Skeletal muscle satellite cell (primary cell): ENCODE measurements around the gene DZIP1.

ENCODE experiments used
- H3K27me3 ChIP-seq: 2 replicates; pipeline ENCODE4 v1.7.0; 2013; ENCODE audit warnings: low read length; ENCODE audit not compliant: control insufficient read depth, insufficient read depth
- H3K36me3 ChIP-seq: 2 replicates; pipeline ENCODE4 v1.7.0; 2013; ENCODE audit warnings: mild to moderate bottlenecking, control low read depth, low read length; ENCODE audit not compliant: insufficient read depth
- H3K4me1 ChIP-seq: 2 replicates; pipeline ENCODE4 v1.7.0; 2013; ENCODE audit warnings: low read length; ENCODE audit not compliant: control insufficient read depth, insufficient read depth
- H3K4me2 ChIP-seq: 2 replicates; pipeline ENCODE4 v1.7.0; 2013; ENCODE audit warnings: mild to moderate bottlenecking, low read length
- H3K4me3 ChIP-seq: 2 replicates; pipeline ENCODE4 v1.7.0; 2013; ENCODE audit warnings: low read length
- H3K9ac ChIP-seq: 2 replicates; pipeline ENCODE4 v1.7.0; 2013; ENCODE audit warnings: mild to moderate bottlenecking, low read depth, low read length, moderate library complexity
- H3K9me3 ChIP-seq: replicated peaks from 2 replicates; pipeline ENCODE4 v1.7.0; 2013; ENCODE audit warnings: mild to moderate bottlenecking, control low read depth, low read length

DZIP1 gene

DNA sequence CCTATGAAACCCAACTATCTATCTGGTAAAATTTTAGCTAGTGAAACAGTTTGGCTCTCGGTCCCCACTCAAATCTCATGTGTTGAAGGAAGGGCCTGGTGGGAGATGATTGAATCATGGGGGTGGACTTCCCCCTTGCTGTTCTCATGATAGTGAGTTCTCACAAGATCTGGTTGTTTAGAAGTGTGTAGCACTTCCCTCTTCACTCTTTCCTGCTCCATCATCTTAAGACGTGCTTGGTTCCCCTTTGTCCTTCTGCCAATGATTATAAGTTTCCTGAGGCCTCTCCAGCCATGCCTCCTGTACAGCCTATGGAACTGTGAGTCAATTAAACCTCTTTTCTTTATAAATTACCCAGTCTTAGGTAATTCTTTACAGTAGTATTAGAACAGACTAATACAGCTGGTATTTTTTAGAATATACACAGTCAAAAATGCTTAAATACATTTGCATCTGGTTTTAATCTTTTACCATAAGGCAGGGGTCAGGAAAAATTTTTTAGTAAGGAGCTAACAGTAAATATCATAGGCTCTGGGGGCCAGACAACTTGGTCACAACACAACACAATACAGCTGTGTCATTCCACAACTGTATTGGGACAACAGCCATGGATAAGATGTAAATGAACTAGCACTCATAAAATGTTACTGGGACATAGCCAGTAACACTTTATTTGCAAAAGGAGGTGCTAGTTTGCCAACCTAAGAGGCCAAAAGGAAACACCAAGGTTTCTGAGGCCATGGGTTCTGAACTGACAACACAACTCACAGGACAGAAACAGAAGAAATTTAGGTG, 24.3 kb downstream of the DZIP1 start:
- no peaks in the 10 kb centered on the region for H3K9me3 ChIP-seq
- no peak overlapping the region for H3K4me2 ChIP-seq
- peaks cover 74% of the 10 kb centered on the region for H3K36me3 ChIP-seq
- no peaks in the 10 kb centered on the region for H3K27me3 ChIP-seq
- no peak overlapping the region for H3K4me3 ChIP-seq
- no peaks in the 10 kb centered on the region for H3K4me1 ChIP-seq
- H3K9ac ChIP-seq, result no peak overlapping the region

DNA sequence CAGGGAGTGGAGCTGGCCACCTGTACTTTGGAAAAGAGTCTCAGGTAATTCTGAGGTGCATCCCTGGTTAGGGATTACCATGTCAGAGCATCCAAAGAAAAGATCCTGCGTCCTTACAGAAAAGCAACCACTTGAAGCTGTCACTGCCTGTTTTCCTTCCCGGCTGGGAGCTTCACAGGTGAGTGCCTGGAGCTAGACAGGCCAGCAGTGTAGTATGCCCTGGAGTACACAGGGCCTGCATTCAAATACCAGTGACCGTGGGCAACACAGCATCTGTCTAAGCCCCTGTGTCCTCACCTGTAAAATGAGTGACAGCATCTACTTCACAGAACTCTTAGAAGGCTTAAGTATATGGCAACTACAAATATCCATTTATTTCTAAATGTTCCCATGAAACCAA, 29.0 kb downstream of the DZIP1 start:
- Histone ChIP-seq H3K4me2 (no peak overlapping the region), H3K9ac (no peak overlapping the region), H3K4me3 (no peak overlapping the region), H3K9me3 (no peaks in the 10 kb centered on the region), H3K4me1 (no peaks in the 10 kb centered on the region), H3K36me3 (peaks cover 63% of the 10 kb centered on the region), H3K27me3 (no peaks in the 10 kb centered on the region)

DNA sequence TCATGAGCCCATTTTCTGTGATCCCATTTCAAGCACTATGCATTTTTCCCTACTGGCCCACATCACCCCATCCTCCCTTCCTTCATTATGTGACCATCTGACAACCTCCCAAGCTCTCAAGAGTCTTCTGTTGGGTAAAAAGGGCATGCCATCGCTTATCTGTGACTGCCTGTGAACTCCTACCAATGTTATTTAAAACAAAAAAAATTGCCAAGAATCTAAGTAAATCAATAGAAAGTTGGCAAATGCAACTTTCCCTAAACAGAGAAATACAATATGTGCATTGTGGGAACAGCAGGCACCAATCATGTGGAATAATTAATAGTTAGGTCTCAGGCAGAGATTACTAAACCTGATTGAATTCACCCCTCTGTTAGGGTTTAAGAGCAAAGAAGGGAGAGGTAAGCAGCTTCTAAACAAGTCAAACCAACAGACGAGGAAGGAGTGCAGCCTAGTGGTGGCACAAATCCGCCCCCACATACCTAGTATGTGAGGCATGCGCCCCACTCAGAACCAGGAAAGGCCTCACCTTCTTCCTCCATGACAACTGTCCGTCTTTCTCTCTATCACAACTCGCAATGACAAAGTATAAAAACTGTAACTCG, 29.8 kb downstream of the DZIP1 start:
- H3K27me3 ChIP-seq, result no peaks in the 10 kb centered on the region
- peaks cover 55% of the 10 kb centered on the region for H3K36me3 ChIP-seq
- H3K4me3 ChIP-seq, result no peak overlapping the region
- H3K9me3 ChIP-seq, result no peaks in the 10 kb centered on the region
- no peak overlapping the region for H3K4me2 ChIP-seq
- no peaks in the 10 kb centered on the region for H3K4me1 ChIP-seq
- H3K9ac ChIP-seq, result no peak overlapping the region

GRCh38 chr13:95608640-95609323, 35.7 kb downstream of the DZIP1 start:
- Histone ChIP-seq H3K36me3 (peaks cover 40% of the 10 kb centered on the region), H3K27me3 (no peaks in the 10 kb centered on the region), H3K9me3 (no peaks in the 10 kb centered on the region), H3K4me1 (peaks cover 33% of the 10 kb centered on the region), H3K4me3 (no peak overlapping the region), H3K4me2 (no peak overlapping the region), H3K9ac (no peak overlapping the region)

DNA sequence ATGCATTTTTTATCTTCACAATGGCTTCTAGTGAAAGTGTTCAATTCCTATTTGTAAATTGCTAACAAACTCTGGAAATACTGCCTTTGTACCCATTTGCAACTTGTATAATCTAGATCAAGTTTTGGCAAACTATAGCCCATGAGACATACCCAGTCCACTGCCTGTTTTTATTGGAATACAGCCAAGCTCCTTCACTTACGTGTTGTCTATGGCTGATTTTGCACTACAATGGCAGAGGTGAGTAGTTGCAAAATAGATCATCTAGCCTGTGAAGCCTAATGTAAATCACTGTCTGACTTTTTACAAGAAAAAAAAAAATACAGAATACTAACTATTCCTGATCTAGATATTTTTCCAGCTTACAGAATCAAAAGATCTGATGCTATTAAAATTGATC, 37.1 kb downstream of the DZIP1 start:
- Histone ChIP-seq H3K36me3 (peaks cover 40% of the 10 kb centered on the region), H3K4me1 (peaks cover 38% of the 10 kb centered on the region), H3K4me2 (no peak overlapping the region), H3K4me3 (no peak overlapping the region), H3K9me3 (no peaks in the 10 kb centered on the region), H3K27me3 (no peaks in the 10 kb centered on the region), H3K9ac (no peak overlapping the region)

DNA sequence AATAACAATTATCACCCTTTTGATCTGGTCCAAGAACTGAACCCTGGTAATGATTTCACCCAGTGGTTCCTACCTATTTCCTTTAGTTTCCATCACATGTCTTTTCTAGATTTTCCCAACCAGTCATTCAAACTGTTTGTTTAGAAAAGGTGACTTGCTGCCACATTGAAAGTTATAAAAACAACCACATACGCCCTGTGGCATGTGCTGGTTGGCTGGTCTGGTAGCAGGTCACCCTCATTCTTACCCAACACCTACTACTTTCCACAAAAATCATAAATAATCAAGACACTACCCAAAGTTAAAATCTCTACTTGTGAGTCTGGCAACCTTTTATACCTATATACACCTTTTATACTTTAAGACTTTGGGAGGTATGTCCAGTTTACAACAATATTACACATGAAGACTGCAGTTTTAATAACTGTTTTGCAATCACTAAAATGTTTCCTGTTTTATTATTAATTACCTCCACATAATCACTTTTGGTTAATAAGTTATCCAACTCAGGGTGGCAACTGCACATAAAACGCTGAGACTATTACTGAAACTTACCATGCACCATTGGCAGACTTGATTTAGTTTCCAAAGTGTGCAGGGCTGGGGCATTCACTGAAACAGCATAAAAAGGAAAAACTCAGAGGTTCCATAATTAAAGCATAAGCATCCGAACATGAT, 38.9 kb downstream of the DZIP1 start:
- H3K4me2 ChIP-seq, result no peak overlapping the region
- H3K9ac ChIP-seq, result no peak overlapping the region
- H3K27me3 ChIP-seq, result no peaks in the 10 kb centered on the region
- peaks cover 38% of the 10 kb centered on the region for H3K4me1 ChIP-seq
- H3K4me3 ChIP-seq, result no peak overlapping the region
- no peaks in the 10 kb centered on the region for H3K9me3 ChIP-seq
- peaks cover 35% of the 10 kb centered on the region for H3K36me3 ChIP-seq

- peaks cover 38% of the 10 kb centered on the region for H3K4me1 ChIP-seq
- H3K9ac ChIP-seq, result peak overlapping the region; percentile 53
- peak overlapping the region; percentile 44 for H3K4me3 ChIP-seq
- no peaks in the 10 kb centered on the region for H3K9me3 ChIP-seq
- peak overlapping the region; percentile 75 for H3K4me2 ChIP-seq
- H3K36me3 ChIP-seq, result peaks cover 40% of the 10 kb centered on the region
- H3K27me3 ChIP-seq, result no peaks in the 10 kb centered on the region
Observed at GRCh38 chr13:95604556-95604915, 40.0 kb downstream of the DZIP1 start.

DNA sequence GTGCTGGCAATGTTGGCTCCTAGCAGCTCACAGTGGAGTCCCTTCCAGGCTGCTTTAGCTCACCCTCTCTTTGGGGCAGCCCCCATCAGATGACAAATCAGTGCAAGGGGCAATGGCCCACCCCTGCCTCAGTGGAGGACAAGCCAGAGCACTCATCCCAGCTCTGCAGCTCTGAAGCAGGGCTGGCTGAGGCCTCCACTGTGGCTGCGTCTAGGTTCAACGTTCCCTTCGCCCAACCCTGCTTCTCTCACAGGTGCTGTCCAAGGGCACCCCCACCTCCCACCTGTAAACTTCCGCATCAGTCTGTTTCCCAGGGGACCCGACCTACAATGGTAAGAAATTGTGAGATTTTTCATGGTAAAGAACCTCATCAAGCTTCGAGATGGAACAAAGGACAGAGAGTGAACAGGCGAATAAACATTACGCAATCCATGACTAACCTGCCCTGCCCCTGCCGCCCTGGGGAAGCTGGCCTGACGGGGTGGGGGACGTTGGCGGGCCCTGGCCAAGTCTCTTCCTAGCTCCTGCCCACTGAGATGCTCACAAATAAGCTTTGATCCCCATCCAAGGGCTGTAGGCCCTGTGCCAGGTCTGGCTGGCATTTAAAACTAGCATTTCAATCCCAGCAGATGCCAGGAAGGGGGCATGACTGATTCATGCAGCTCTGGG, 40.5 kb downstream of the DZIP1 start:
- Histone ChIP-seq H3K27me3 (no peaks in the 10 kb centered on the region), H3K4me2 (peak overlapping the region; percentile 75), H3K9me3 (no peaks in the 10 kb centered on the region), H3K4me3 (peak overlapping the region; percentile 44), H3K4me1 (peaks cover 36% of the 10 kb centered on the region), H3K36me3 (peaks cover 36% of the 10 kb centered on the region), H3K9ac (peak overlapping the region; percentile 53)

GRCh38 chr13:95601906-95602305, 42.6 kb downstream of the DZIP1 start:
- no peak overlapping the region for H3K4me2 ChIP-seq
- no peak overlapping the region for H3K4me3 ChIP-seq
- no peaks in the 10 kb centered on the region for H3K9me3 ChIP-seq
- H3K9ac ChIP-seq, result no peak overlapping the region
- no peaks in the 10 kb centered on the region for H3K27me3 ChIP-seq
- H3K4me1 ChIP-seq, result peaks cover 24% of the 10 kb centered on the region
- H3K36me3 ChIP-seq, result peaks cover 29% of the 10 kb centered on the region

DNA sequence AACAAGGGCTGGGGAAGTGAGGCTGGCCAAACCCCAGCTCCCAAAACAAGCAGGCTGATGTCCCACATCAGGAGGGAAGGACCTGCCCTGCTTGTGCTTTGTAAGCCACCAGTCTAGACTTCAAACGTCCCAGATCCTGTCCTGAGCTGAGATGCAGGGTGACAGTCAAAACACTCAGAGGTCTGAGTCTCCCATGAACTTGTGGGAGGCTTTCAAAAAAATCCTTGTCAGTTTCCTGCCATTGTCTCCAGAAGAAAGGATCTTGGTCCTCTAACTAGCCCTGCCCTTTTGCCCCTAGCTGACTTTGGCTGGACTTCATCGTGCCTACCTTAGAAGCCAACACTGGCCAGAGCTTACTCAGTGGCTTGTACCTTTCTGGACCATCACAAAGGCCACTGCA, 43.3 kb downstream of the DZIP1 start:
- Histone ChIP-seq H3K9ac (no peak overlapping the region), H3K27me3 (no peaks in the 10 kb centered on the region), H3K4me1 (peaks cover 24% of the 10 kb centered on the region), H3K4me3 (no peak overlapping the region), H3K36me3 (peaks cover 28% of the 10 kb centered on the region), H3K9me3 (no peaks in the 10 kb centered on the region), H3K4me2 (no peak overlapping the region)

DNA sequence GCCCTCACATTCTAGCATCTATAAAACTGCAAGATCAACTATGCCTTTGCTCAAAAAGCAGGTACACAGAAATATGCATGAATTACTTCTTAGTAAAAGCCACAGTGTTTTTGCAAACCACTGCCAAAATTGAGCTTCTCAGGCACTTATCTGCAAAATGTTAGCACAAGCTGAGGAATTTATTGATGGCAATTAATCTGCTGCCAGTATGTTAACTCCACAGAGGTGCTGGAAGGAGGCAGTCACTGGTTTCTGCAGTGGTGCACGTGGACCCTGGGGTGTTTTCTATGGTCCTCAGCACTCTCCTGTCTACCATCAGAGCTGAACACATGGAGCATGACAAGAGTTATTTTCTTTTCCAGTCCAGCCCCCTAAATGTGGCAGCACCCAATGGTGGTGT, 47.8 kb downstream of the DZIP1 start:
- Histone ChIP-seq H3K9me3 (no peaks in the 10 kb centered on the region), H3K36me3 (peaks cover 29% of the 10 kb centered on the region), H3K4me3 (no peak overlapping the region), H3K4me2 (no peak overlapping the region), H3K27me3 (no peaks in the 10 kb centered on the region), H3K4me1 (no peaks in the 10 kb centered on the region), H3K9ac (no peak overlapping the region)
